WTC11 (cell line): ENCODE measurements around the gene MLXIPL. TPM values are rescaled to one million over a fixed set of nuclear protein-coding genes. Genes with fewer than 3 reads are reported as not detected.
A peak's percentile ranks its signal among the peaks of the same experiment; 100 is the strongest.
"Not testable (repeated sequence)": the region's sequence is repeated elsewhere in the genome, so short reads cannot be mapped to it uniquely, and the experiment has no call there.

Experiments
- ATAC-seq: fragments of 200-7000 bp; cut with Tn5 transposase; 2 replicates; pipeline ENCODE4 v1.10.0; 2021; ENCODE audit warnings: mild to moderate bottlenecking, moderate library complexity
- CTCF ChIA-PET: fragments of 300-600 bp; sonication (Branson Sonifier 250); formaldehyde crosslinking; loops from one replicate; lab custom pipeline; 2021; ENCODE audit warnings: antibody characterized with exemption; lab: Charles Lee
- POLR2A ChIA-PET: fragments of 350-600 bp; sonication (Branson Sonifier 250); formaldehyde crosslinking; loops from one replicate; lab custom pipeline; 2021; ENCODE audit warnings: antibody characterized with exemption; lab: Charles Lee
- DNase-seq: peaks from one replicate; pipeline ENCODE4 v3.0.0; 2021; ENCODE audit warnings: low spot score
- H3K27ac Mint-ChIP-seq: 2 replicates; pipeline ENCODE4 v1.8.0; 2021; ENCODE audit warnings: mixed read lengths
- H3K27me3 Mint-ChIP-seq: 2 replicates; pipeline ENCODE4 v1.8.0; 2021; ENCODE audit warnings: low read depth, mild to moderate bottlenecking, moderate library complexity, mixed read lengths
- H3K36me3 Mint-ChIP-seq: 2 replicates; pipeline ENCODE4 v1.8.0; 2021; ENCODE audit warnings: mixed read lengths
- H3K4me1 Mint-ChIP-seq: 2 replicates; pipeline ENCODE4 v1.8.0; 2022; ENCODE audit warnings: mixed read lengths
- H3K4me3 Mint-ChIP-seq: 2 replicates; pipeline ENCODE4 v1.8.0; 2021; ENCODE audit warnings: mild to moderate bottlenecking, moderate library complexity, mixed read lengths
- H3K9me3 Mint-ChIP-seq: 2 replicates; pipeline ENCODE4 v1.8.0; 2021; ENCODE audit warnings: mixed read lengths
- AFF4 ChIP-seq: sonication (generic); formaldehyde crosslinking; IDR thresholded peaks from 2 replicates; pipeline ENCODE4 v1.8.1; 2023; ENCODE audit warnings: mild to moderate bottlenecking, missing genetic modification reagents, borderline replicate concordance
- CDX4 ChIP-seq: fragments of 250-450 bp; sonication (Bioruptor Pico); IDR thresholded peaks from 2 replicates; pipeline ENCODE4 v1.9.0; 2021; ENCODE audit warnings: moderate library complexity, mild to moderate bottlenecking, inconsistent platforms, borderline replicate concordance
- CREB1 ChIP-seq: sonication (generic); formaldehyde crosslinking; IDR thresholded peaks from 2 replicates; pipeline ENCODE4 v1.8.0; 2023; ENCODE audit warnings: mild to moderate bottlenecking, missing genetic modification reagents
- CTCF ChIP-seq: fragments of 200-600 bp; IDR thresholded peaks from 2 replicates; pipeline ENCODE4 v1.8.0; 2022; ENCODE audit warnings: antibody characterized with exemption
- JUN ChIP-seq: sonication (generic); formaldehyde crosslinking; IDR thresholded peaks from 2 replicates; pipeline ENCODE4 v1.8.0; 2023; ENCODE audit warnings: mild to moderate bottlenecking, missing genetic modification reagents
- MLX ChIP-seq: sonication (generic); formaldehyde crosslinking; IDR thresholded peaks from 2 replicates; pipeline ENCODE4 v1.8.1; 2023; ENCODE audit warnings: mild to moderate bottlenecking, missing genetic modification reagents, moderate library complexity
- MXD4 ChIP-seq: fragments of 250-450 bp; sonication (Bioruptor Pico); IDR thresholded peaks from 2 replicates; pipeline ENCODE4 v1.8.0; 2021; ENCODE audit warnings: mild to moderate bottlenecking, moderate library complexity, borderline replicate concordance
- MYBL2 ChIP-seq: sonication (generic); formaldehyde crosslinking; IDR thresholded peaks from 2 replicates; pipeline ENCODE4 v1.8.1; 2023; ENCODE audit warnings: mild to moderate bottlenecking, moderate library complexity, missing genetic modification reagents
- NFYB ChIP-seq: sonication (generic); formaldehyde crosslinking; conservative IDR thresholded peaks from 2 replicates; pipeline ENCODE4 v1.8.0; 2022; ENCODE audit warnings: low read depth, missing genetic modification reagents
- SMAD3 ChIP-seq: sonication (generic); formaldehyde crosslinking; IDR thresholded peaks from 2 replicates; pipeline ENCODE4 v1.8.0; 2022; ENCODE audit warnings: missing genetic modification reagents, mild to moderate bottlenecking, borderline replicate concordance
- USF1 ChIP-seq: sonication (generic); formaldehyde crosslinking; IDR thresholded peaks from 2 replicates; pipeline ENCODE4 v1.8.0; 2022; ENCODE audit warnings: mild to moderate bottlenecking, missing genetic modification reagents
- ZMAT4 ChIP-seq: fragments of 250-450 bp; sonication (Bioruptor Pico); IDR thresholded peaks from 2 replicates; pipeline ENCODE4 v1.9.0; 2021; ENCODE audit warnings: mild to moderate bottlenecking
- ZNF232 ChIP-seq: sonication (generic); formaldehyde crosslinking; IDR thresholded peaks from 2 replicates; pipeline ENCODE4 v1.8.0; 2022; ENCODE audit warnings: mild to moderate bottlenecking, missing genetic modification reagents
- ZNF263 ChIP-seq: sonication (generic); formaldehyde crosslinking; IDR thresholded peaks from 2 replicates; pipeline ENCODE4 v1.8.1; 2022; ENCODE audit warnings: low read depth, mild to moderate bottlenecking, moderate library complexity, missing genetic modification reagents
- ZNF416 ChIP-seq: fragments of 250-450 bp; sonication (Bioruptor Pico); IDR thresholded peaks from 2 replicates; pipeline ENCODE4 v1.9.0; 2021; ENCODE audit warnings: mild to moderate bottlenecking, inconsistent platforms
- ZNF423 ChIP-seq: fragments of 250-450 bp; sonication (Bioruptor Pico); IDR thresholded peaks from 2 replicates; pipeline ENCODE4 v2.1.2; 2022; ENCODE audit warnings: mild to moderate bottlenecking, moderate library complexity
- total RNA-seq: library from RNA; stranded (reverse); gene quantifications from 3 replicates; pipeline ENCODE4 v1.2.3, GENCODE V29; 2021

The MLXIPL gene
- total RNA-seq, 1 experiment from 2014 or later: 20.4 TPM

- peaks cover 6% of the 10 kb centered on the region for H3K4me1 Mint-ChIP-seq
- ChIA-PET CTCF (interaction anchor here (1.7 to 8.1 kb wide), 3 partner anchors 96 to 116 kb away, joined by 3 to 113 read pairs (median 22); no protein-coding TSS in a partner anchor), POLR2A (no interaction called here)
- no peak overlapping the region for H3K4me3 Mint-ChIP-seq
- H3K9me3 Mint-ChIP-seq: no peaks in the 10 kb centered on the region
- ATAC-seq (no peak), DNase-seq (no peak)
- H3K27me3 Mint-ChIP-seq: peaks cover 3% of the 10 kb centered on the region
- no peaks in the 10 kb centered on the region for H3K36me3 Mint-ChIP-seq
- TF ChIP-seq JUN (no peak), MYBL2 (CRISPR knock-in tag) (no peak), ZNF416 (CRISPR knock-in tag) (no peak), ZMAT4 (no peak), USF1 (CRISPR knock-in tag) (no peak), ZNF232 (CRISPR knock-in tag) (no peak), NFYB (CRISPR knock-in tag) (no peak), AFF4 (CRISPR knock-in tag) (no peak), SMAD3 (CRISPR knock-in tag) (no peak), CDX4 (CRISPR knock-in tag) (no peak), ZNF263 (CRISPR knock-in tag) (no peak), MXD4 (CRISPR knock-in tag) (no peak), ZNF423 (CRISPR knock-in tag) (no peak), MLX (no peak)
- no peak overlapping the region for H3K27ac Mint-ChIP-seq
Observed at GRCh38 chr7:73610105-73610504, 14.2 kb downstream of the MLXIPL start.

GRCh38 chr7:73607692-73607983 lies 16.7 kb downstream of the MLXIPL start:
- peak overlapping the region; percentile 71 for H3K4me3 Mint-ChIP-seq
- H3K9me3 Mint-ChIP-seq, DNase-seq, H3K36me3 Mint-ChIP-seq, H3K27ac Mint-ChIP-seq, H3K4me1 Mint-ChIP-seq, ATAC-seq, H3K27me3 Mint-ChIP-seq: not testable (repeated sequence)
- POLR2A ChIA-PET: interaction anchor here (0.7 to 1.2 kb wide), 2 partner anchors 118 to 131 kb away, joined by 3 read pairs; partner anchors contain the start of gene ABHD11
- CTCF ChIA-PET: interaction anchor here (0.5 to 8.1 kb wide), 57 partner anchors 11 to 1019 kb away, joined by 3 to 113 read pairs (median 5); partner anchors contain the start of genes ABHD11, BAZ1B, BUD23 and DNAJC30

GRCh38 chr7:73606801-73607691 lies 17.3 kb downstream of the MLXIPL start:
- DNase-seq (peak; percentile 93), ATAC-seq (peak; percentile 86)
- Mint-ChIP-seq H3K27me3 (peaks cover 4% of the 10 kb centered on the region), H3K27ac (peak overlapping the region; percentile 57; the same call in 1 of the 2 replicates), H3K4me3 (peak overlapping the region; percentile 71), H3K9me3 (no peaks in the 10 kb centered on the region), H3K36me3 (no peaks in the 10 kb centered on the region), H3K4me1 (peaks cover 3% of the 10 kb centered on the region)
- CTCF ChIA-PET: interaction anchor here (0.5 to 8.1 kb wide), 69 partner anchors 11 to 1214 kb away, joined by 3 to 113 read pairs (median 5); partner anchors contain the start of genes ABHD11, BAZ1B, BUD23 and DNAJC30
- TF ChIP-seq CTCF: peak; percentile 97
- TF ChIP-seq CREB1: no peak
- POLR2A ChIA-PET: interaction anchor here (0.6 to 1.2 kb wide), 5 partner anchors 94 to 361 kb away, joined by 3 read pairs; partner anchors contain the start of gene ABHD11
